Naive thymus-derived CD4-positive, alpha-beta T cell (primary cell): ENCODE measurements around the gene OR4F15. TPM values are rescaled to one million over a fixed set of nuclear protein-coding genes. Genes with fewer than 3 reads are reported as not detected.
"Not testable (repeated sequence)": the region's sequence is repeated elsewhere in the genome, so short reads cannot be mapped to it uniquely, and the experiment has no call there.

Experiments
- ATAC-seq: fragments of 150-1000 bp; cut with Tn5 transposase; 2 replicates; pipeline ENCODE4 v1.10.0; 2021; ENCODE audit warnings: mild to moderate bottlenecking, moderate library complexity
- CTCF ChIA-PET: fragments of 350-600 bp; sonication (Branson Sonifier 250); formaldehyde crosslinking; loops from one replicate; lab custom pipeline; 2021; ENCODE audit warnings: antibody characterized with exemption; lab: Charles Lee
- POLR2A ChIA-PET: fragments of 350-600 bp; sonication (Branson Sonifier 250); formaldehyde crosslinking; loops from one replicate; lab custom pipeline; 2021; ENCODE audit warnings: antibody characterized with exemption, inconsistent platforms; lab: Charles Lee
- DNase-seq, 9 donors: peaks; one replicate each; pipeline versions ENCODE4 v3.0.0 to v3.0.0-alpha.2; 2020 to 2022; ENCODE audit warnings: mixed read lengths in 1 of 9
- H3K27ac ChIP-seq: one replicate; pipeline ENCODE4 v1.7.0; 2013; ENCODE audit warnings: mild to moderate bottlenecking, low read depth, low read length, moderate library complexity
- H3K27me3 ChIP-seq, 2 donors: one replicate each; pipeline ENCODE4 v1.7.0; 2013; ENCODE audit warnings: low read length in 2 of 2, mild to moderate bottlenecking in 2 of 2, moderate library complexity in 2 of 2; ENCODE audit not compliant: control insufficient read depth in 2 of 2, insufficient read depth in 2 of 2
- H3K36me3 ChIP-seq, 3 experiments: 1 replicate in 2 of 3; 2 replicates in 1 of 3; pipeline ENCODE4 v1.7.0; 2013; ENCODE audit warnings: low read length in 3 of 3, mild to moderate bottlenecking in 3 of 3, moderate library complexity in 1 of 3; ENCODE audit not compliant: insufficient read depth in 3 of 3, control insufficient read depth in 2 of 3
- H3K4me1 ChIP-seq, 2 donors: one replicate each; pipeline ENCODE4 v1.7.0; 2013; ENCODE audit warnings: low read length in 2 of 2, mild to moderate bottlenecking in 2 of 2, moderate library complexity in 1 of 2; ENCODE audit not compliant: control insufficient read depth in 2 of 2, insufficient read depth in 2 of 2
- H3K4me3 ChIP-seq: 2 replicates; pipeline ENCODE4 v1.7.0; 2013; ENCODE audit warnings: mild to moderate bottlenecking, low read length
- H3K9me3 ChIP-seq, 3 experiments: 1 replicate in 2 of 3; 2 replicates in 1 of 3; pipeline ENCODE4 v1.7.0; 2013; ENCODE audit warnings: low read length in 3 of 3; ENCODE audit not compliant: control insufficient read depth in 2 of 3
- H3K27ac Mint-ChIP-seq, 9 donors: one replicate each; pipeline ENCODE4 v1.8.0; 2020 to 2022; ENCODE audit warnings: mixed read lengths in 9 of 9, mild to moderate bottlenecking in 8 of 9, moderate library complexity in 5 of 9, inconsistent platforms in 2 of 9
- H3K27me3 Mint-ChIP-seq, 5 donors: one replicate each; pipeline ENCODE4 v1.8.0; 2021 to 2022; ENCODE audit warnings: mixed read lengths in 5 of 5, mild to moderate bottlenecking in 1 of 5
- H3K36me3 Mint-ChIP-seq, 5 donors: one replicate each; pipeline ENCODE4 v1.8.0; 2020 to 2022; ENCODE audit warnings: mixed read lengths in 5 of 5, mild to moderate bottlenecking in 3 of 5, inconsistent platforms in 1 of 5
- H3K4me1 Mint-ChIP-seq, 7 donors: one replicate each; pipeline ENCODE4 v1.8.0; 2020 to 2022; ENCODE audit warnings: mixed read lengths in 7 of 7, mild to moderate bottlenecking in 3 of 7, inconsistent platforms in 1 of 7
- H3K4me3 Mint-ChIP-seq, 10 donors: one replicate each; pipeline ENCODE4 v1.8.0; 2020 to 2022; ENCODE audit warnings: mild to moderate bottlenecking in 10 of 10, mixed read lengths in 10 of 10, moderate library complexity in 6 of 10, inconsistent platforms in 2 of 10
- H3K9me3 Mint-ChIP-seq, 11 donors: one replicate each; pipeline ENCODE4 v1.8.0; 2020 to 2022; ENCODE audit warnings: mixed read lengths in 11 of 11, mild to moderate bottlenecking in 4 of 11, inconsistent platforms in 1 of 11, moderate library complexity in 1 of 11
- intact Hi-C, 2 donors: fragments of 100-400 bp; cut with micrococcal nuclease; formaldehyde crosslinking; loops; one replicate each; pipeline ENCODE4 v1.15.1; 2023
- polyA plus RNA-seq, 2 donors: library from polyadenylated mRNA; unstranded; fragments of 300-500 nt; fragmentation: Illumina TruSeq; gene quantifications; one replicate each; pipeline ENCODE4 v1.2.3, GENCODE V29; 2021
- total RNA-seq, 6 experiments: library from RNA in 5 of 6; stranded (reverse) in 5 of 6; gene quantifications; 1 replicate in 5 of 6; 2 replicates in 1 of 6; pipeline ENCODE4 v1.2.3 and lab custom pipeline; 2021 to 2026

The OR4F15 gene
- total and polyA plus RNA-seq, 7 experiments from 2014 or later, result 0.16 TPM; not detected in 6

- H3K36me3 Mint-ChIP-seq, H3K27ac Mint-ChIP-seq, H3K27ac ChIP-seq, H3K4me1 ChIP-seq, H3K4me1 Mint-ChIP-seq, POLR2A ChIA-PET, H3K27me3 ChIP-seq, H3K36me3 ChIP-seq, H3K4me3 ChIP-seq, intact Hi-C loops, H3K4me3 Mint-ChIP-seq, H3K9me3 Mint-ChIP-seq, ATAC-seq, DNase-seq, H3K9me3 ChIP-seq: not testable (repeated sequence)
- CTCF ChIA-PET, result interaction anchor here (0.7 kb wide), 1 partner anchor 19 kb away, joined by 3 read pairs; no protein-coding TSS in a partner anchor
- H3K27me3 Mint-ChIP-seq, result peaks cover 5 to 16% (median 12%) of the 10 kb centered on the region in 5 donors
These were observed 24.0 kb upstream of the OR4F15 start for GRCh38 chr15:101788001-101788400.

GRCh38 chr15:101788503-101789269 lies 23.3 kb upstream of the OR4F15 start:
- H3K4me3 ChIP-seq, H3K4me3 Mint-ChIP-seq, intact Hi-C loops, ATAC-seq, H3K9me3 ChIP-seq, H3K27ac Mint-ChIP-seq, H3K36me3 ChIP-seq, H3K27ac ChIP-seq, H3K4me1 Mint-ChIP-seq, DNase-seq, H3K4me1 ChIP-seq, H3K27me3 ChIP-seq, H3K9me3 Mint-ChIP-seq, H3K36me3 Mint-ChIP-seq: not testable (repeated sequence)
- POLR2A ChIA-PET, result interaction anchor here (0.7 kb wide), 1 partner anchor 12 kb away, joined by 3 read pairs; no protein-coding TSS in a partner anchor
- CTCF ChIA-PET, result interaction anchor here (0.7 kb wide), 1 partner anchor 18 kb away, joined by 3 read pairs; no protein-coding TSS in a partner anchor
- peaks cover 5 to 14% (median 12%) of the 10 kb centered on the region in 5 donors for H3K27me3 Mint-ChIP-seq

- DNase-seq, H3K27ac ChIP-seq, H3K36me3 Mint-ChIP-seq, H3K36me3 ChIP-seq, ATAC-seq, H3K9me3 ChIP-seq, H3K9me3 Mint-ChIP-seq, POLR2A ChIA-PET, H3K27me3 ChIP-seq, H3K4me3 Mint-ChIP-seq, H3K27ac Mint-ChIP-seq, H3K4me1 Mint-ChIP-seq, H3K4me3 ChIP-seq, CTCF ChIA-PET, H3K4me1 ChIP-seq, intact Hi-C loops: not testable (repeated sequence)
- H3K27me3 Mint-ChIP-seq, result peaks cover 7 to 18% (median 8%) of the 10 kb centered on the region in 5 donors
These were observed 21.3 kb upstream of the OR4F15 start for GRCh38 chr15:101790748-101791147.

GRCh38 chr15:101793981-101794380 lies 18.0 kb upstream of the OR4F15 start:
- H3K27me3 ChIP-seq, H3K27ac ChIP-seq, H3K4me1 ChIP-seq, H3K9me3 ChIP-seq, H3K4me3 Mint-ChIP-seq, CTCF ChIA-PET, intact Hi-C loops, H3K4me1 Mint-ChIP-seq, H3K36me3 ChIP-seq, H3K4me3 ChIP-seq, H3K9me3 Mint-ChIP-seq, ATAC-seq, H3K36me3 Mint-ChIP-seq, DNase-seq, POLR2A ChIA-PET, H3K27ac Mint-ChIP-seq: not testable (repeated sequence)
- peaks cover 4 to 23% (median 19%) of the 10 kb centered on the region in 5 donors for H3K27me3 Mint-ChIP-seq

GRCh38 chr15:101795455-101795854 lies 16.5 kb upstream of the OR4F15 start:
- Histone ChIP-seq H3K9me3 (no peaks in the 10 kb centered on the region), H3K27me3 (no peaks in the 10 kb centered on the region), H3K4me3 (no peak overlapping the region), H3K27ac (no peak overlapping the region), H3K36me3 (no peaks in the 10 kb centered on the region), H3K4me1 (no peaks in the 10 kb centered on the region)
- no peak overlapping the region for H3K4me3 Mint-ChIP-seq
- ChIA-PET CTCF (no interaction called here), POLR2A (no interaction called here)
- H3K27ac Mint-ChIP-seq, result no peak overlapping the region
- ATAC-seq, result no peak
- no peaks in the 10 kb centered on the region for H3K4me1 Mint-ChIP-seq
- peaks cover 0 to 7% (median 0%) of the 10 kb centered on the region in 5 donors for H3K36me3 Mint-ChIP-seq
- peaks cover 0 to 3% (median 0%) of the 10 kb centered on the region in 11 donors for H3K9me3 Mint-ChIP-seq
- no peak for DNase-seq
- intact Hi-C loops, result no loop called here
- peaks cover 4 to 23% (median 19%) of the 10 kb centered on the region in 5 donors for H3K27me3 Mint-ChIP-seq

- Histone ChIP-seq H3K9me3 (no peaks in the 10 kb centered on the region), H3K27ac (no peak overlapping the region), H3K4me3 (no peak overlapping the region), H3K27me3 (no peaks in the 10 kb centered on the region), H3K36me3 (no peaks in the 10 kb centered on the region), H3K4me1 (no peaks in the 10 kb centered on the region)
- no peak overlapping the region for H3K4me3 Mint-ChIP-seq
- CTCF ChIA-PET, result no interaction called here
- DNase-seq, result no peak
- no peak for ATAC-seq
- intact Hi-C loops, result no loop called here
- POLR2A ChIA-PET, result interaction anchor here (0.6 kb wide), 1 partner anchor 122 kb away, joined by 3 read pairs; no protein-coding TSS in a partner anchor
- no peaks in the 10 kb centered on the region for H3K4me1 Mint-ChIP-seq
- peaks cover 0 to 3% (median 0%) of the 10 kb centered on the region in 11 donors for H3K9me3 Mint-ChIP-seq
- peaks cover 0 to 11% (median 0%) of the 10 kb centered on the region in 5 donors for H3K36me3 Mint-ChIP-seq
- peaks cover 4 to 30% (median 22%) of the 10 kb centered on the region in 5 donors for H3K27me3 Mint-ChIP-seq
- no peak overlapping the region for H3K27ac Mint-ChIP-seq
These were observed 12.3 kb upstream of the OR4F15 start for GRCh38 chr15:101799665-101800064.

- H3K9me3 ChIP-seq, result no peaks in the 10 kb centered on the region
- intact Hi-C loops, result no loop called here
These were observed 11.0 kb upstream of the OR4F15 start for GRCh38 chr15:101801048-101801447.

More at GRCh38 chr15:101801048-101801447, 11.0 kb upstream of the OR4F15 start:
- H3K4me1 Mint-ChIP-seq, result no peaks in the 10 kb centered on the region
- peaks cover 6 to 40% (median 23%) of the 10 kb centered on the region in 5 donors for H3K27me3 Mint-ChIP-seq
- no peak for DNase-seq
- no peak overlapping the region for H3K27ac ChIP-seq
- H3K4me1 ChIP-seq, result no peaks in the 10 kb centered on the region
- ChIA-PET POLR2A (no interaction called here), CTCF (no interaction called here)
- no peak overlapping the region for H3K4me3 Mint-ChIP-seq
- ATAC-seq, result no peak
- H3K27ac Mint-ChIP-seq, result no peak overlapping the region
- no peaks in the 10 kb centered on the region for H3K36me3 ChIP-seq
- H3K4me3 ChIP-seq, result no peak overlapping the region
- peaks cover 0 to 4% (median 0%) of the 10 kb centered on the region in 11 donors for H3K9me3 Mint-ChIP-seq
- H3K36me3 Mint-ChIP-seq, result peaks cover 0 to 11% (median 0%) of the 10 kb centered on the region in 5 donors
- no peaks in the 10 kb centered on the region for H3K27me3 ChIP-seq
